ENCODE results near the gene RPA3.
"Not testable (repeated sequence)": the region's sequence is repeated elsewhere in the genome, so short reads cannot be mapped to it uniquely, and the experiment has no call there.

The RPA3 gene

DNA sequence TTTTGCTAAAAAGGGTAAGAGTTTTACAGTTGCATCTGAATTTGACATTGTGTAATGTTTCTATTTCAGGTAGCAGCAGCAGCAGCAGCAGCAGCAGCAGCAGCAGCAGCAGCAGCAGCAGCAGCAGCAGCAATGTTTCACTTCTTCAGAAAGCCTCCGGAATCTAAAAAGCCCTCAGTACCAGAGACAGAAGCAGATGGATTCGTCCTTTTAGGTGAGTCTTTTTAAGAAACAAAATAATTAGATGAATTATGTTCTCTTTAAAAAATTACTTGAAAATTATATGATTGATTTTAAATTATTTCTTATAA lies 45.2 kb downstream of the RPA3 start:
- peak overlapping the region; percentile 37 for H3K27ac ChIP-seq (ENCODE audit: low read length)

GRCh38 chr7:7672545-7673239 lies 45.7 kb downstream of the RPA3 start:
- H3K4me1 ChIP-seq (ENCODE audit: control insufficient read depth, insufficient read depth, low read length) = no peaks in the 10 kb centered on the region
- peak overlapping the region; percentile 35 to 37 for H3K9ac ChIP-seq (ENCODE audit: low read length in 2 of 2)
- peaks cover 0 to 4% of the 10 kb centered on the region in 2 donors for H3K36me3 ChIP-seq (ENCODE audit: control insufficient read depth in 2 of 2, insufficient read depth in 2 of 2, low read length in 2 of 2)
- H3K27ac ChIP-seq (ENCODE audit: low read length) = peak overlapping the region; percentile 37
- H3K9me3 ChIP-seq (ENCODE audit: control insufficient read depth in 2 of 2, low read length in 2 of 2) = no peaks in the 10 kb centered on the region
- peak overlapping the region; percentile 41 to 61 for H3K4me3 ChIP-seq (ENCODE audit: low read length in 2 of 2)
- no peaks in the 10 kb centered on the region for H3K27me3 ChIP-seq (ENCODE audit: control insufficient read depth in 1 of 2, insufficient read depth in 2 of 2, low read length in 2 of 2)

More for the DNA sequence above, 45.2 kb downstream of the RPA3 start:
- Histone ChIP-seq H3K9me3 (ENCODE audit: control insufficient read depth in 2 of 2, low read length in 2 of 2) (no peaks in the 10 kb centered on the region), H3K27me3 (ENCODE audit: control insufficient read depth in 1 of 2, insufficient read depth in 2 of 2, low read length in 2 of 2) (no peaks in the 10 kb centered on the region), H3K36me3 (ENCODE audit: control insufficient read depth in 2 of 2, insufficient read depth in 2 of 2, low read length in 2 of 2) (peaks cover 0 to 4% of the 10 kb centered on the region in 2 donors), H3K4me3 (ENCODE audit: low read length in 2 of 2) (peak overlapping the region; percentile 41 to 61), H3K4me1 (ENCODE audit: control insufficient read depth, insufficient read depth, low read length) (no peaks in the 10 kb centered on the region), H3K9ac (ENCODE audit: low read length in 2 of 2) (peak overlapping the region in 1 of 2 donors; percentile 35)

DNA sequence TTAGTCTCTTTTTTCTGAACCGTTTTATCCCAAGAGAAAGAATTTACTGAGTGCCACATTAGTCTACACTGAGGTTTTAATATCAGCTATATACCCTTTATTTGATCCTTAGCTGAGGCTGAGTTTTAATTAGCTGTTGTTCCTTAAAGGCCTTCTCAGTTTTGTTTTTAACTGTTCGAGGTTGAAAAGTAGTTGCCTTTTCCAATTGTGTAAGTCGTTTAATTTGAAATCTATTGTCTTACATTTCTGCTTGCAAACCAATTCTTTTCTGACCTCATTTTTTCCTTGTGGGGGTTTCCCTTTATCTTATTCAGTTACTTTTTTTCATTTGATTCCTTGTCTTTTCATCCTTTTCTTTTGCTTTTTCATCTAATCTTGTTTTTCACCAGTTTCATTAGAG lies 47.0 kb downstream of the RPA3 start:
- Histone ChIP-seq H3K9ac (ENCODE audit: low read length in 2 of 2) (no peak overlapping the region), H3K27ac (ENCODE audit: low read length) (no peak overlapping the region), H3K4me3 (ENCODE audit: low read length in 2 of 2) (no peak overlapping the region), H3K4me1 (ENCODE audit: control insufficient read depth, insufficient read depth, low read length) (no peaks in the 10 kb centered on the region), H3K36me3 (ENCODE audit: control insufficient read depth in 2 of 2, insufficient read depth in 2 of 2, low read length in 2 of 2) (peaks cover 0 to 4% of the 10 kb centered on the region in 2 donors), H3K27me3 (ENCODE audit: control insufficient read depth in 1 of 2, insufficient read depth in 2 of 2, low read length in 2 of 2) (no peaks in the 10 kb centered on the region), H3K9me3 (ENCODE audit: control insufficient read depth in 2 of 2, low read length in 2 of 2) (no peaks in the 10 kb centered on the region)

DNA sequence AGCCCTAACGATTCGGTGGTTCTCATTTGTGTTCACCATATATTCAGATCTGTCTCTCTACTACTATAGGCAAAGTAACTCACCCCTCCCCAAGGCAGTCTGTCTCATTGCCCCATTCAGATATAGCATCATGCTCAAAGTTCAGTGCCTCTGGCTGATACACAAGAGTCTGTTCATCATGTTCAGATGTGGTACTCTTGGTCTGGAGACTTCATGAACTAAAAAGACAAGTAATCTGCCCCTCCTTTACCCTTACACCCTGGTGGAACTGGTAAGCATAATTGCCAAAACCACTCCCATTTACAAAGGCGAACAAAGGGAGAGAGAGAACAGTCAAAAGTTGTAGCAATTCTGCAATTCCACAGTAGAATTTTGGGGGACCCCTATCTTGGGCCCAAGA lies 47.9 kb downstream of the RPA3 start:
- Histone ChIP-seq H3K27me3 (ENCODE audit: control insufficient read depth in 1 of 2, insufficient read depth in 2 of 2, low read length in 2 of 2) (no peaks in the 10 kb centered on the region), H3K4me1 (ENCODE audit: control insufficient read depth, insufficient read depth, low read length) (no peaks in the 10 kb centered on the region), H3K27ac (ENCODE audit: low read length) (no peak overlapping the region), H3K9me3 (ENCODE audit: control insufficient read depth in 2 of 2, low read length in 2 of 2) (no peaks in the 10 kb centered on the region), H3K9ac (ENCODE audit: low read length in 2 of 2) (no peak overlapping the region), H3K4me3 (ENCODE audit: low read length in 2 of 2) (no peak overlapping the region), H3K36me3 (ENCODE audit: control insufficient read depth in 2 of 2, insufficient read depth in 2 of 2, low read length in 2 of 2) (no peaks in the 10 kb centered on the region)

DNA sequence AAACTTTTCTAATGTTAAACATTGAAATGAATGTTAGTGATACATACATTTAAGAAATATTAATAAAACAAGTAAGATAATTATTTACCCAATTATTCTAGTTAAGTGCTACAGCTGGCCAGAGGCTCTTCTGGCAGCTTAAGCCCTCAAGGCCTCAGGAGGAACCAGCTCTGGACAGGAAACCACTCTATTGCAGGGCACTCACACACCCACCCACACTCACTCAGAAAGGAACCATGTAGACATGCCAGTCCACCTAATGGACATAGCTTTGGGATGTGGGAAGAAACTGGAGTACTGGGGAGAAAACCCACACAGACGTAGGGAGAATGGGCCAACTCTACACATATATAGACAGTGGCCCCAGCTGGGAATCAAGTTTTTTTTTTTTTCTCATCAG lies 49.7 kb downstream of the RPA3 start:
- Histone ChIP-seq H3K9me3 (ENCODE audit: control insufficient read depth in 2 of 2, low read length in 2 of 2) (no peaks in the 10 kb centered on the region), H3K36me3 (ENCODE audit: control insufficient read depth in 2 of 2, insufficient read depth in 2 of 2, low read length in 2 of 2) (no peaks in the 10 kb centered on the region), H3K4me1 (ENCODE audit: control insufficient read depth, insufficient read depth, low read length) (no peaks in the 10 kb centered on the region), H3K9ac (ENCODE audit: low read length in 2 of 2) (no peak overlapping the region), H3K27ac (ENCODE audit: low read length) (no peak overlapping the region), H3K4me3 (ENCODE audit: low read length in 2 of 2) (no peak overlapping the region), H3K27me3 (ENCODE audit: control insufficient read depth in 1 of 2, insufficient read depth in 2 of 2, low read length in 2 of 2) (no peaks in the 10 kb centered on the region)

GRCh38 chr7:7667187-7667586 lies 51.2 kb downstream of the RPA3 start:
- Histone ChIP-seq H3K9me3 (ENCODE audit: control insufficient read depth in 2 of 2, low read length in 2 of 2) (no peaks in the 10 kb centered on the region), H3K27ac (ENCODE audit: low read length) (no peak overlapping the region), H3K4me1 (ENCODE audit: control insufficient read depth, insufficient read depth, low read length) (peaks cover 3% of the 10 kb centered on the region), H3K4me3 (ENCODE audit: low read length in 2 of 2) (no peak overlapping the region), H3K36me3 (ENCODE audit: control insufficient read depth in 2 of 2, insufficient read depth in 2 of 2, low read length in 2 of 2) (no peaks in the 10 kb centered on the region), H3K9ac (ENCODE audit: low read length in 2 of 2) (no peak overlapping the region), H3K27me3 (ENCODE audit: control insufficient read depth in 1 of 2, insufficient read depth in 2 of 2, low read length in 2 of 2) (no peaks in the 10 kb centered on the region)

GRCh38 chr7:7665031-7665430 lies 53.4 kb downstream of the RPA3 start:
- Histone ChIP-seq H3K27me3 (ENCODE audit: control insufficient read depth in 1 of 2, insufficient read depth in 2 of 2, low read length in 2 of 2) (no peaks in the 10 kb centered on the region), H3K4me1 (ENCODE audit: control insufficient read depth, insufficient read depth, low read length) (peaks cover 3% of the 10 kb centered on the region), H3K9ac (ENCODE audit: low read length in 2 of 2) (no peak overlapping the region), H3K4me3 (ENCODE audit: low read length in 2 of 2) (no peak overlapping the region), H3K36me3 (ENCODE audit: control insufficient read depth in 2 of 2, insufficient read depth in 2 of 2, low read length in 2 of 2) (no peaks in the 10 kb centered on the region), H3K27ac (ENCODE audit: low read length) (no peak overlapping the region), H3K9me3 (ENCODE audit: control insufficient read depth in 2 of 2, low read length in 2 of 2) (no peaks in the 10 kb centered on the region)

GRCh38 chr7:7664291-7664690 lies 54.1 kb downstream of the RPA3 start:
- H3K9me3 ChIP-seq (ENCODE audit: control insufficient read depth in 2 of 2, low read length in 2 of 2) = no peaks in the 10 kb centered on the region
- peaks cover 3% of the 10 kb centered on the region for H3K4me1 ChIP-seq (ENCODE audit: control insufficient read depth, insufficient read depth, low read length)
- H3K4me3 ChIP-seq (ENCODE audit: low read length in 2 of 2) = no peak overlapping the region
- H3K27ac ChIP-seq (ENCODE audit: low read length) = no peak overlapping the region
- H3K27me3 ChIP-seq (ENCODE audit: control insufficient read depth in 1 of 2, insufficient read depth in 2 of 2, low read length in 2 of 2) = no peaks in the 10 kb centered on the region
- no peaks in the 10 kb centered on the region for H3K36me3 ChIP-seq (ENCODE audit: control insufficient read depth in 2 of 2, insufficient read depth in 2 of 2, low read length in 2 of 2)
- H3K9ac ChIP-seq (ENCODE audit: low read length in 2 of 2) = no peak overlapping the region

DNA sequence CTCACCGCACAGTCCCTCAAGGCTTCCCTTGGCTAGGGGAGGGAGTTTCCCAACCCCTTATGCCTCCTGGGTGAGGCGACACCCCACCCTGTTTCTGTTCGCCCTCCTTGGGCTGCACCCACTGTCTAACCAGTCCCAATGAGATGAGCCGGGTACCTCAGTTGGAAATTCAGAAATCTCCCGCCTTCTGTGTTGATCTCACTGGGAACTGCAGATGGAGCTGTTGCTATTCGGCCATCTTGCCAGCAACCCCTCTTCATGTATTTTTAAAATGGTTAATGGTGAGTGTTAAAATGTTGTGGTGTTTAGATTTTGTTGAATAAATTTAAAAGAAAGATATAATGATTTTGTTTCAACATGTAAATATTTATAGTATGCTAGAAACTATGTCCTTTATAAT lies 55.9 kb downstream of the RPA3 start:
- H3K27me3 ChIP-seq (ENCODE audit: control insufficient read depth in 1 of 2, insufficient read depth in 2 of 2, low read length in 2 of 2) = no peaks in the 10 kb centered on the region
- no peak overlapping the region for H3K27ac ChIP-seq (ENCODE audit: low read length)
- no peaks in the 10 kb centered on the region for H3K36me3 ChIP-seq (ENCODE audit: control insufficient read depth in 2 of 2, insufficient read depth in 2 of 2, low read length in 2 of 2)
- no peak overlapping the region for H3K4me3 ChIP-seq (ENCODE audit: low read length in 2 of 2)
- H3K9me3 ChIP-seq (ENCODE audit: control insufficient read depth in 2 of 2, low read length in 2 of 2) = no peaks in the 10 kb centered on the region
- peaks cover 3% of the 10 kb centered on the region for H3K4me1 ChIP-seq (ENCODE audit: control insufficient read depth, insufficient read depth, low read length)
- H3K9ac ChIP-seq (ENCODE audit: low read length in 2 of 2) = no peak overlapping the region

DNA sequence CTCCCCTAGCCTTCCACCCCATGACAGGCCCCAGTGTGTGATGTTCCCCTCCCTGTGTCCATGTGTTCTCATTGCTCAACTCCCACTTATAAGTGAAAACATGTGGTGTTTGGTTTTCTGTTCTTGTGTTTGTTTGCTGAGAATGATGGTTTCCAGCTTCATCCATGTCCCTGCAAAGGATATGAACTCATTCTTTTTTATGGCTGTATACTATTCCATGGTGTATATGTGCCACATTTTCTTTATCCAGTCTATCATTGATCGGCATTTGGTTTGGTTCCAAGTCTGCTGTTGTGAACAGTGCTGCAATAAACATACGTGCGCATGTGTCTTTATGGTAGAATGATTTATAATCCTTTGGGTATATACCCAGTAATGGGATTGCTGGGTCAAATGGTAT lies 61.9 kb downstream of the RPA3 start:
- H3K4me1 ChIP-seq (ENCODE audit: control insufficient read depth, insufficient read depth, low read length); H3K36me3 ChIP-seq (ENCODE audit: control insufficient read depth in 2 of 2, insufficient read depth in 2 of 2, low read length in 2 of 2); H3K27me3 ChIP-seq (ENCODE audit: control insufficient read depth in 1 of 2, insufficient read depth in 2 of 2, low read length in 2 of 2); H3K9ac ChIP-seq (ENCODE audit: low read length in 2 of 2); H3K9me3 ChIP-seq (ENCODE audit: control insufficient read depth in 2 of 2, low read length in 2 of 2); H3K27ac ChIP-seq (ENCODE audit: low read length); H3K4me3 ChIP-seq (ENCODE audit: low read length in 2 of 2): not testable (repeated sequence)

DNA sequence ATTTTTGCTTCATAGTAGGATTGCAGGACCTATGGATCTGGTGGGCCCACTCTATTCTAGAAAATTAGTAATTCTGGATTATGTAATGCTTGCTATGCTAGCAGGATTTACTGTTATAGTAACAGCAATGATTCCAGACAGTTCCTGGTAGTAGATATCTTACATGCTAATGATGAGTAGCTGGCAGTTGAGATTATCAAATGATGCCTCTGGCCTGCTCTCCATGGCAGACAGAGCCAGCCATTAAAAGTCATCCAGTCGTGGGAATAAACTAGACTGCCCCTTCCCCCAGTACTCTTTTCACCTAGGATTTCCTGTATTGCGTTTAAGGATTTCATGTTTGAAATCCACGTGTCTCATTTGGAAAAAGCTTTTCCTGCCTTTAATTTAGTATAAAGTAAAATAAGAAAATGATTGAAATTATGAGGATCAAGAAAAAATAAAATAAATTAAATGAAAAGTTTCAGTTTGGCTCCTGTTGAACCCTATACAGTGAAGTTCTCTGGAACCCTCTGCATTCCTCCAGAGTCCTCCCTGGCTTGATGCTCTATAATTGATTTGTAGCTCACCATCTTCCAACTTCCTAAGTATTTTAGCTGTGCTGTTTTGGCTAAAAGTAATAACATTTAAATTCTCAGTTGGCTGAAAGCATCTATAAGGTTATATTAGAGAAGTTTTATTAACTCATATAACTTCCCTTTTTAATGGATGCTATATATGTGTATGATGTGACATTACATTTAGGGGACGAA lies 63.3 kb downstream of the RPA3 start:
- Histone ChIP-seq H3K4me1 (ENCODE audit: control insufficient read depth, insufficient read depth, low read length) (no peaks in the 10 kb centered on the region), H3K27me3 (ENCODE audit: control insufficient read depth in 1 of 2, insufficient read depth in 2 of 2, low read length in 2 of 2) (no peaks in the 10 kb centered on the region), H3K27ac (ENCODE audit: low read length) (no peak overlapping the region), H3K9ac (ENCODE audit: low read length in 2 of 2) (no peak overlapping the region), H3K4me3 (ENCODE audit: low read length in 2 of 2) (no peak overlapping the region), H3K36me3 (ENCODE audit: control insufficient read depth in 2 of 2, insufficient read depth in 2 of 2, low read length in 2 of 2) (no peaks in the 10 kb centered on the region), H3K9me3 (ENCODE audit: control insufficient read depth in 2 of 2, low read length in 2 of 2) (no peaks in the 10 kb centered on the region)
